Uterus (tissue), 2 donors: Measurements from ENCODE around the gene COLGALT1.

Experiments
- POLR2A ChIP-seq, 2 donors: fragments of 450-650 bp; IDR thresholded peaks; one replicate each; pipeline ENCODE4 v1.6.1; 2016; ENCODE audit warnings: antibody characterized with exemption in 2 of 2, mild to moderate bottlenecking in 1 of 2, moderate library complexity in 1 of 2
- TF ChIP-seq, protein P1 (sequence below), 4 experiments: fragments of 200-600 bp in 2 of 4; fragments of 450-650 bp in 2 of 4; sonication (generic) in 2 of 4; IDR thresholded peaks; one replicate each; pipeline ENCODE4 v1.5.1; 2016 to 2019; ENCODE audit warnings: antibody characterized with exemption in 4 of 4, mild to moderate bottlenecking in 2 of 4, moderate library complexity in 1 of 4

DNA sequence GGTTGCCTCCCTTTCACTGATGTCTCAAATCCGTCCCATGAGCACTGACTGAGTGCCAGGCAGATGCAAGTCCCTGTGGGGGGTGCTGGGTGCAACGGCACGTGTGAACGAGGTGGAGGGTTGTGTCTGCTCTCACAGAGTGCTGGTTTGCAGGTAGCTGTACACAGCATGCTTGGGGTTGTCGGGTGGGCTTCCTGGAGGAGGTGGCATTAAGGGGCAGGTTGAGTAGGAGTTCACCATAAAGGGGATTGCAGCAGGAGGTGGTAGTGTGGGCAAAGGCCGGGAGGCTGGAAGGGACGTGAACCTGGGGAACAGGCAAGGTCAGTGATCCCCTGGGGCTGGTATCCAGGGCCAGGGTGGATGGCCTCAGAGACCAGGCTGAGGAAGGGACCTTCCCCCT lies 17.2 kb downstream of the COLGALT1 start:
- TF ChIP-seq, protein P1, sequence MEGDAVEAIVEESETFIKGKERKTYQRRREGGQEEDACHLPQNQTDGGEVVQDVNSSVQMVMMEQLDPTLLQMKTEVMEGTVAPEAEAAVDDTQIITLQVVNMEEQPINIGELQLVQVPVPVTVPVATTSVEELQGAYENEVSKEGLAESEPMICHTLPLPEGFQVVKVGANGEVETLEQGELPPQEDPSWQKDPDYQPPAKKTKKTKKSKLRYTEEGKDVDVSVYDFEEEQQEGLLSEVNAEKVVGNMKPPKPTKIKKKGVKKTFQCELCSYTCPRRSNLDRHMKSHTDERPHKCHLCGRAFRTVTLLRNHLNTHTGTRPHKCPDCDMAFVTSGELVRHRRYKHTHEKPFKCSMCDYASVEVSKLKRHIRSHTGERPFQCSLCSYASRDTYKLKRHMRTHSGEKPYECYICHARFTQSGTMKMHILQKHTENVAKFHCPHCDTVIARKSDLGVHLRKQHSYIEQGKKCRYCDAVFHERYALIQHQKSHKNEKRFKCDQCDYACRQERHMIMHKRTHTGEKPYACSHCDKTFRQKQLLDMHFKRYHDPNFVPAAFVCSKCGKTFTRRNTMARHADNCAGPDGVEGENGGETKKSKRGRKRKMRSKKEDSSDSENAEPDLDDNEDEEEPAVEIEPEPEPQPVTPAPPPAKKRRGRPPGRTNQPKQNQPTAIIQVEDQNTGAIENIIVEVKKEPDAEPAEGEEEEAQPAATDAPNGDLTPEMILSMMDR (IDR thresholded peaks at IDR 0.05) = no peak
- no peak for TF ChIP-seq POLR2A (IDR thresholded peaks at IDR 0.05)
